NB4 (cell line): Measurements from ENCODE around the gene CREBBP.
A peak's percentile ranks its signal among the peaks of the same experiment; 100 is the strongest.
"Not testable (repeated sequence)": the region's sequence is repeated elsewhere in the genome, so short reads cannot be mapped to it uniquely, and the experiment has no call there.

ENCODE experiments used
- DNase-seq: peaks from one replicate; pipeline ENCODE4 v3.0.0; 2010; ENCODE audit warnings: low read depth
- H3K4me3 ChIP-seq: one replicate; pipeline ENCODE4 v1.5.1; 2011; ENCODE audit warnings: mild to moderate bottlenecking, low read depth, low read length, moderate library complexity
- CTCF ChIP-seq: IDR thresholded peaks from one replicate; pipeline ENCODE4 v1.5.1; 2012; ENCODE audit warnings: low read depth, low read length
- MAX ChIP-seq: IDR thresholded peaks from 2 replicates; pipeline ENCODE4 v1.6.1; 2011; ENCODE audit warnings: low read depth, low read length
- MYC ChIP-seq: IDR thresholded peaks from 2 replicates; pipeline ENCODE4 v1.6.1; 2011; ENCODE audit warnings: low read depth, low read length
- POLR2A ChIP-seq: IDR thresholded peaks from 2 replicates; pipeline ENCODE4 v1.6.1; 2011; ENCODE audit warnings: mild to moderate bottlenecking; ENCODE audit not compliant: insufficient read length; ENCODE audit errors: extremely low read depth

Gene CREBBP

GRCh38 chr16:3915426-3916260 is 35.1 kb upstream of the CREBBP start:
- TF ChIP-seq MYC, result no peak
- TF ChIP-seq POLR2A, result no peak
- TF ChIP-seq CTCF, result no peak
- no peak for TF ChIP-seq MAX
- no peak for DNase-seq

GRCh38 chr16:3912897-3913296 is 32.4 kb upstream of the CREBBP start:
- TF ChIP-seq MAX (no peak), CTCF (no peak), POLR2A (no peak), MYC (no peak)
- DNase-seq, result no peak
- H3K4me3 ChIP-seq, result no peak overlapping the region

More at GRCh38 chr16:3915426-3916260, 35.1 kb upstream of the CREBBP start:
- no peak overlapping the region for H3K4me3 ChIP-seq

- no peak for DNase-seq
These were observed 31.9 kb upstream of the CREBBP start for GRCh38 chr16:3912373-3912772.

GRCh38 chr16:3911741-3912140 is 31.2 kb upstream of the CREBBP start:
- not testable (repeated sequence) for H3K4me3 ChIP-seq, DNase-seq

More at GRCh38 chr16:3912373-3912772, 31.9 kb upstream of the CREBBP start:
- TF ChIP-seq MAX (no peak), CTCF (no peak), MYC (no peak), POLR2A (no peak)
- H3K4me3 ChIP-seq, result no peak overlapping the region

GRCh38 chr16:3909791-3910583 is 29.5 kb upstream of the CREBBP start:
- TF ChIP-seq CTCF (no peak), POLR2A (no peak), MYC (no peak), MAX (no peak)
- no peak overlapping the region for H3K4me3 ChIP-seq
- DNase-seq, result no peak

- peak; percentile 12 for DNase-seq
- TF ChIP-seq MAX (no peak), POLR2A (no peak), MYC (no peak), CTCF (no peak)
- H3K4me3 ChIP-seq, result no peak overlapping the region
These were observed 28.5 kb upstream of the CREBBP start for GRCh38 chr16:3908951-3909437.
